Esophagus muscularis mucosa (tissue), 4 donors: ENCODE results near the gene OFD1. TPM values are rescaled to one million over a fixed set of nuclear protein-coding genes. Genes with fewer than 3 reads are reported as not detected.

Experiments used
- DNase-seq: peaks from one replicate; pipeline ENCODE4 v3.0.0-alpha.2; 2017; ENCODE audit errors: extremely low spot score
- H3K27ac ChIP-seq, 4 donors: fragments of 200-600 bp; sonication (generic); replicated peaks in 1 of 4; 1 replicate in 3 of 4; 2 replicates in 1 of 4; pipeline ENCODE4 v1.5.1; 2016 to 2019; ENCODE audit warnings: mild to moderate bottlenecking in 1 of 4
- H3K27me3 ChIP-seq, 4 donors: fragments of 200-600 bp; sonication (generic); one replicate each; pipeline versions ENCODE4 v1.5.1 to v1.6.0; 2016 to 2019
- H3K36me3 ChIP-seq, 4 donors: fragments of 200-600 bp; sonication (generic); one replicate each; pipeline ENCODE4 v1.5.1; 2016 to 2019
- H3K4me1 ChIP-seq, 4 donors: fragments of 200-600 bp; sonication (generic); one replicate each; pipeline ENCODE4 v1.5.1; 2016 to 2019
- H3K4me3 ChIP-seq, 4 donors: fragments of 200-600 bp; sonication (generic); 1 replicate in 2 of 4; 2 replicates in 2 of 4; pipeline ENCODE4 v1.5.1; 2016 to 2019; ENCODE audit warnings: mild to moderate bottlenecking in 4 of 4, moderate library complexity in 1 of 4
- H3K9me3 ChIP-seq, 4 donors: fragments of 200-600 bp; sonication (generic); 1 replicate in 3 of 4; 2 replicates in 1 of 4; pipeline ENCODE4 v1.5.1; 2016 to 2019
- EP300 ChIP-seq: sonication (generic); formaldehyde crosslinking; IDR thresholded peaks from one replicate; pipeline ENCODE4 v1.6.1; 2017; ENCODE audit warnings: antibody characterized with exemption
- POLR2A ChIP-seq: fragments of 450-650 bp; IDR thresholded peaks from one replicate; pipeline ENCODE4 v1.6.1; 2017; ENCODE audit warnings: antibody characterized with exemption, moderate library complexity, mild to moderate bottlenecking, low read depth
- POLR2AphosphoS5 ChIP-seq, 2 donors: sonication (generic); formaldehyde crosslinking; IDR thresholded peaks; one replicate each; pipeline ENCODE4 v1.6.1; 2017; ENCODE audit warnings: antibody characterized with exemption in 2 of 2
- WGBS: methylation state at CpG from one replicate; pipeline ENCODE4 v1.1.5; 2018; 5-methylcytosine and 5-hydroxymethylcytosine counted together
- intact Hi-C: fragments of 100-400 bp; cut with DNase I; formaldehyde crosslinking; loops from one replicate; pipeline ENCODE4 v1.15.1; 2023
- total RNA-seq, 4 donors: library from RNA; depleted of rRNA; stranded (reverse); fragments of >200 nt; gene quantifications; one replicate each; pipeline versions ENCODE4 v1.1.0 to v1.2.1, GENCODE V29; 2016
- TF ChIP-seq, protein P1 (sequence below), 3 experiments: fragments of 200-600 bp in 2 of 3; fragments of 450-650 bp in 1 of 3; sonication (generic) in 2 of 3; IDR thresholded peaks; one replicate each; pipeline ENCODE4 v1.5.1; 2017 to 2019; ENCODE audit warnings: antibody characterized with exemption in 3 of 3, mild to moderate bottlenecking in 2 of 3, moderate library complexity in 1 of 3

OFD1 gene
- total RNA-seq, 4 donors from 2014 or later, result 12.6 to 17.2 (median 14.8) TPM

GRCh38 chrX:13688958-13689740, 45.4 kb upstream of the OFD1 start, which contains the start of gene RAB9A:
TSS of gene RAB9A (plus strand) at chrX:13689128. CDS start at chrX:13708747, 19,619 bp downstream.
- H3K36me3 ChIP-seq, result no peaks in the 10 kb centered on the region
- intact Hi-C loops, result no loop called here
- TF ChIP-seq POLR2AphosphoS5 (IDR thresholded peaks at IDR 0.05) (peak; percentile 93 to 97), EP300 (no peak), POLR2A (peak; percentile 73)
- TF ChIP-seq, protein P1, sequence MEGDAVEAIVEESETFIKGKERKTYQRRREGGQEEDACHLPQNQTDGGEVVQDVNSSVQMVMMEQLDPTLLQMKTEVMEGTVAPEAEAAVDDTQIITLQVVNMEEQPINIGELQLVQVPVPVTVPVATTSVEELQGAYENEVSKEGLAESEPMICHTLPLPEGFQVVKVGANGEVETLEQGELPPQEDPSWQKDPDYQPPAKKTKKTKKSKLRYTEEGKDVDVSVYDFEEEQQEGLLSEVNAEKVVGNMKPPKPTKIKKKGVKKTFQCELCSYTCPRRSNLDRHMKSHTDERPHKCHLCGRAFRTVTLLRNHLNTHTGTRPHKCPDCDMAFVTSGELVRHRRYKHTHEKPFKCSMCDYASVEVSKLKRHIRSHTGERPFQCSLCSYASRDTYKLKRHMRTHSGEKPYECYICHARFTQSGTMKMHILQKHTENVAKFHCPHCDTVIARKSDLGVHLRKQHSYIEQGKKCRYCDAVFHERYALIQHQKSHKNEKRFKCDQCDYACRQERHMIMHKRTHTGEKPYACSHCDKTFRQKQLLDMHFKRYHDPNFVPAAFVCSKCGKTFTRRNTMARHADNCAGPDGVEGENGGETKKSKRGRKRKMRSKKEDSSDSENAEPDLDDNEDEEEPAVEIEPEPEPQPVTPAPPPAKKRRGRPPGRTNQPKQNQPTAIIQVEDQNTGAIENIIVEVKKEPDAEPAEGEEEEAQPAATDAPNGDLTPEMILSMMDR (IDR thresholded peaks at IDR 0.05), result no peak
- H3K4me1 ChIP-seq, result peaks cover 25 to 47% (median 40%) of the 10 kb centered on the region in 4 donors
- H3K27ac ChIP-seq, result peak within 1 kb of the TSS; percentile 92 to 95 (median 94)
- H3K4me3 ChIP-seq, result peak within 1 kb of the TSS; percentile 68 to 83 (median 76)
- 2% methylated on average over 21 of the region's 68 CpGs for WGBS
- no peaks in the 10 kb centered on the region for H3K9me3 ChIP-seq
- no peaks in the 10 kb centered on the region for H3K27me3 ChIP-seq
- peak; percentile 93 for DNase-seq

DNA sequence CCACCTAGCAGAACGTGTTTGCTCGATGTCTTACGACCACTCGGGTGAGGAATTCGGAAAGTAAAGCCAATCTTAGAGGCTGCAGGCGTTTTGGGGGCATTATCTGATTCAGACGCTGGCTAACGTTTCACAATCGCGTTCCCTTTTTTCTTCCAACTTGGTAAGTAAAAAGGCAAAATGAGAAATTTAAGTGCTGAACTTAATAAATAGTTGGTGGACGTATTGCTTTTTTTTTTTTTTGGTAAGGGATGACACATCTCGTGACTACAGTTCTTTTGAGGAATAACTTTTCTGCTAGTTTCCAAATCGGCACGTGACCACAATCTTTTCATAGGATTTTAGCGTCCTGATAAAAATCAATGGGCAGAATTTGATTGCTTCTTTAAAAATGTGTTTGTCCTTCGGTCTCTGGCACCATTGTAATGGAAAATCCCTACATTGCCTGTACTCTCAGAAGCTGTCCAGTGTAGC, 44.8 kb upstream of the OFD1 start:
- no peaks in the 10 kb centered on the region for H3K36me3 ChIP-seq
- TF ChIP-seq, protein P1 (IDR thresholded peaks at IDR 0.05), result no peak
- TF ChIP-seq POLR2A (no peak), EP300 (no peak), POLR2AphosphoS5 (IDR thresholded peaks at IDR 0.05) (no peak)
- peak overlapping the region; percentile 92 to 95 (median 94) for H3K27ac ChIP-seq
- intact Hi-C loops, result no loop called here
- no peaks in the 10 kb centered on the region for H3K27me3 ChIP-seq
- no peak for DNase-seq
- H3K9me3 ChIP-seq, result no peaks in the 10 kb centered on the region
- H3K4me1 ChIP-seq, result peaks cover 31 to 53% (median 46%) of the 10 kb centered on the region in 4 donors
- H3K4me3 ChIP-seq, result peak overlapping the region; percentile 68 to 83 (median 76)
- whole genome bisulfite sequencing, result 8% methylated on average over 16 of the region's 16 CpGs

- Histone ChIP-seq H3K27me3 (no peaks in the 10 kb centered on the region), H3K4me3 (peak overlapping the region; percentile 68 to 83 (median 76)), H3K27ac (peak overlapping the region in 1 of 4 donors; percentile 92), H3K4me1 (peaks cover 33 to 63% (median 51%) of the 10 kb centered on the region in 4 donors), H3K36me3 (no peaks in the 10 kb centered on the region), H3K9me3 (no peaks in the 10 kb centered on the region)
- no peak for TF ChIP-seq EP300
- TF ChIP-seq, protein P1 (IDR thresholded peaks at IDR 0.05), result no peak
- TF ChIP-seq POLR2AphosphoS5 (IDR thresholded peaks at IDR 0.05), result no peak
- no peak for TF ChIP-seq POLR2A
- no peak for DNase-seq
- 72% methylated on average over 3 of the region's 3 CpGs for WGBS
- intact Hi-C loops, result no loop called here
Measured at GRCh38 chrX:13690836-13691235, 43.7 kb upstream of the OFD1 start.

DNA sequence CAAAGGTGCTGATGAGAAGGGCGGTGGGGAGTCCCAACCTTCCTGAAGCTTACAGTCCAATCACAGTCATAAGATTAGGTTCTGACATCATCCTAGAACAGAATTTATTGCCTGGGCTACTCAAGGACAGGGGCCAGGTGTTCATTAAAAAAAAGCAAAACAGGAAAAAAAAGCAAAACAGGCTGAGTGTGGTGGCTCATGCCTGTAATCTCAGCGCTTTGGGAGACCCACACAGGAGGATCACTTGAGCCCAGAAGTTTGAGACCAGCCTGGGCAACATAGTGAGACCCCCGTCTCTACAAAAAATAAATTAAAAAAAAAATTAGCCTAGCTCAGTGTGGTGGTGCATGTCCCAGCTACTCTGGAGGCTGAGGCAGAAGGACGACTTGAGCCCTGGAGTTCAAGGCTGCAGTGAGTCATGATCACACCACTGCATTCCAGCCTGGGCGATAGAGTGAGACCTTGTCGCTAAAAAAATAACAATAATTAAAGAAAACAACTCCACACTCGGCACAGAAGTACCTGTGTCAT, 42.6 kb upstream of the OFD1 start:
- H3K27ac ChIP-seq, result no peak overlapping the region
- WGBS, result 79% methylated on average over 7 of the region's 7 CpGs
- DNase-seq, result no peak
- peaks cover 33 to 68% (median 58%) of the 10 kb centered on the region in 4 donors for H3K4me1 ChIP-seq
- no peak overlapping the region for H3K4me3 ChIP-seq
- intact Hi-C loops, result no loop called here
- TF ChIP-seq EP300, result no peak
- TF ChIP-seq POLR2A, result no peak
- TF ChIP-seq, protein P1 (IDR thresholded peaks at IDR 0.05), result no peak
- TF ChIP-seq POLR2AphosphoS5 (IDR thresholded peaks at IDR 0.05), result no peak
- no peaks in the 10 kb centered on the region for H3K9me3 ChIP-seq
- H3K36me3 ChIP-seq, result no peaks in the 10 kb centered on the region
- no peaks in the 10 kb centered on the region for H3K27me3 ChIP-seq
